ENCODE results near the gene ANKRD33B. TPM values are rescaled to one million over a fixed set of nuclear protein-coding genes. Genes with fewer than 3 reads are reported as not detected.
"Not testable (repeated sequence)": the region's sequence is repeated elsewhere in the genome, so short reads cannot be mapped to it uniquely, and the experiment has no call there.

The ANKRD33B gene
- total and polyA plus RNA-seq, 2 experiments from 2014 or later, result 2.9 to 15.4 TPM

DNA sequence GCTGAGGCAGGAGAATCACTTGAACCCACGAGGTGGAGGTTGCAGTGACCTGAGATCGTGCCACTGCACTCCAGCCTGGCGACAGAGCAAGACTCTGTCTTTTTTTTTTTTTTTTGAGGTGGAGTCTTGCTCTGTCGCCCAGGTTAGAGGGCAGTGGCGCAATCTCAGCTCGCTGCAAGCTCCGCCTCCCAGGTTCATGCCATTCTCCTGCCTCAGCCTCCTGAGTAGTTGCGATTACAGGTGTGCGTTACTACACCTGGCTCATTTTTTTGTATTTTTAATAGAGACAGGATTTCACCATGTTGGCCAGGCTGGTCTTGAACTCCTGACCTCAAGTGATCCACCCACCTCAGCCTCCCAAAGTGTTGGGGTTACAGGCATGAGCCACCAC is 42.8 kb downstream of the ANKRD33B start:
- H3K4me2 ChIP-seq, result peak overlapping the region; percentile 68; the same call in 1 of the 2 replicates
- not testable (repeated sequence) for H3K27ac Mint-ChIP-seq; H3K27ac ChIP-seq (ENCODE audit: low read depth)

DNA sequence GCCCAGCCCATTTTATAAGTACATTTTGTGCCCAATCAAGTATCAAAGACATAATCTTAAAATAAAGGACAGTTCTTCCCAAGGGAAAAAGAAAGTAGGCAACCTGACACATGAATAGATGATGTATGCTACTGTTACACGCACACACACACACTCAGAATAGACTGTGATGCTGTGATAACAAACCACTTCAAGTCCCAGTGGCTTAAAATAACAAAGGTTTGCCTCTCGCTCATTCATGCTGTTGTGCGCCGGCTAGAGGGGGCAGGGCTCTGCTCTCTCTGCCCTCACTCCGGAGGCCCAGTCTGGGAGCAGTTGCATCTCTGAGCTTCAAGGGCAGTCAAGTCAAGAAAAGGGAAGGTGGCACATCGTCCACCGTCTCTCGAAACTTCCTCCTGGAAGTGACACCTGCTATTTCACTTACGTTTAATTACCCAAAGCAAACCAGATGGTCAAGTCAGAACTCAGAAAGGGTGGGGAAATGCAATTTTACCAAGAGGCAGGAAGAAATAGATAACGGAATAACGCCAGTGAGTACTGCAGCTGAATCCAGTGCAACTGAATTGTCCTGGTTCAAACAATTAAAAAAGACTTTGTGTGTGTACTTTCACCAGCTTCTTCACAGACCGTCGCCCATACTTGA is 43.3 kb downstream of the ANKRD33B start:
- no peaks in the 10 kb centered on the region for H3K36me3 ChIP-seq (ENCODE audit: insufficient read depth)
- 0 out of 3 replicates have a peak overlapping the region, but pooled peaks have one; percentile 21 for H3K4me3 Mint-ChIP-seq
- 0 out of 2 replicates have a peak overlapping the region, but pooled peaks have one; percentile 12 for H3K27ac ChIP-seq (ENCODE audit: low read depth)
- TF ChIP-seq POLR2AphosphoS5 (IDR thresholded peaks at IDR 0.05; ENCODE audit: low read depth), result no peak
- no peak for TF ChIP-seq JUNB (IDR thresholded peaks at IDR 0.05; ENCODE audit: unreplicated experiment)
- TF ChIP-seq, protein P1, sequence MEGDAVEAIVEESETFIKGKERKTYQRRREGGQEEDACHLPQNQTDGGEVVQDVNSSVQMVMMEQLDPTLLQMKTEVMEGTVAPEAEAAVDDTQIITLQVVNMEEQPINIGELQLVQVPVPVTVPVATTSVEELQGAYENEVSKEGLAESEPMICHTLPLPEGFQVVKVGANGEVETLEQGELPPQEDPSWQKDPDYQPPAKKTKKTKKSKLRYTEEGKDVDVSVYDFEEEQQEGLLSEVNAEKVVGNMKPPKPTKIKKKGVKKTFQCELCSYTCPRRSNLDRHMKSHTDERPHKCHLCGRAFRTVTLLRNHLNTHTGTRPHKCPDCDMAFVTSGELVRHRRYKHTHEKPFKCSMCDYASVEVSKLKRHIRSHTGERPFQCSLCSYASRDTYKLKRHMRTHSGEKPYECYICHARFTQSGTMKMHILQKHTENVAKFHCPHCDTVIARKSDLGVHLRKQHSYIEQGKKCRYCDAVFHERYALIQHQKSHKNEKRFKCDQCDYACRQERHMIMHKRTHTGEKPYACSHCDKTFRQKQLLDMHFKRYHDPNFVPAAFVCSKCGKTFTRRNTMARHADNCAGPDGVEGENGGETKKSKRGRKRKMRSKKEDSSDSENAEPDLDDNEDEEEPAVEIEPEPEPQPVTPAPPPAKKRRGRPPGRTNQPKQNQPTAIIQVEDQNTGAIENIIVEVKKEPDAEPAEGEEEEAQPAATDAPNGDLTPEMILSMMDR (conservative IDR thresholded peaks at IDR 0.05; ENCODE audit: low read depth in 2 of 2), result no peak
- TF ChIP-seq CREB1 (CRISPR knock-in tag; IDR thresholded peaks at IDR 0.05; ENCODE audit: low read depth), result no peak
- TF ChIP-seq, protein P2, sequence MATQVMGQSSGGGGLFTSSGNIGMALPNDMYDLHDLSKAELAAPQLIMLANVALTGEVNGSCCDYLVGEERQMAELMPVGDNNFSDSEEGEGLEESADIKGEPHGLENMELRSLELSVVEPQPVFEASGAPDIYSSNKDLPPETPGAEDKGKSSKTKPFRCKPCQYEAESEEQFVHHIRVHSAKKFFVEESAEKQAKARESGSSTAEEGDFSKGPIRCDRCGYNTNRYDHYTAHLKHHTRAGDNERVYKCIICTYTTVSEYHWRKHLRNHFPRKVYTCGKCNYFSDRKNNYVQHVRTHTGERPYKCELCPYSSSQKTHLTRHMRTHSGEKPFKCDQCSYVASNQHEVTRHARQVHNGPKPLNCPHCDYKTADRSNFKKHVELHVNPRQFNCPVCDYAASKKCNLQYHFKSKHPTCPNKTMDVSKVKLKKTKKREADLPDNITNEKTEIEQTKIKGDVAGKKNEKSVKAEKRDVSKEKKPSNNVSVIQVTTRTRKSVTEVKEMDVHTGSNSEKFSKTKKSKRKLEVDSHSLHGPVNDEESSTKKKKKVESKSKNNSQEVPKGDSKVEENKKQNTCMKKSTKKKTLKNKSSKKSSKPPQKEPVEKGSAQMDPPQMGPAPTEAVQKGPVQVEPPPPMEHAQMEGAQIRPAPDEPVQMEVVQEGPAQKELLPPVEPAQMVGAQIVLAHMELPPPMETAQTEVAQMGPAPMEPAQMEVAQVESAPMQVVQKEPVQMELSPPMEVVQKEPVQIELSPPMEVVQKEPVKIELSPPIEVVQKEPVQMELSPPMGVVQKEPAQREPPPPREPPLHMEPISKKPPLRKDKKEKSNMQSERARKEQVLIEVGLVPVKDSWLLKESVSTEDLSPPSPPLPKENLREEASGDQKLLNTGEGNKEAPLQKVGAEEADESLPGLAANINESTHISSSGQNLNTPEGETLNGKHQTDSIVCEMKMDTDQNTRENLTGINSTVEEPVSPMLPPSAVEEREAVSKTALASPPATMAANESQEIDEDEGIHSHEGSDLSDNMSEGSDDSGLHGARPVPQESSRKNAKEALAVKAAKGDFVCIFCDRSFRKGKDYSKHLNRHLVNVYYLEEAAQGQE (IDR thresholded peaks at IDR 0.05; ENCODE audit: unreplicated experiment), result no peak
- TF ChIP-seq STAT1 (IDR thresholded peaks at IDR 0.05; ENCODE audit: unreplicated experiment), result no peak
- TF ChIP-seq EZH2 (IDR thresholded peaks at IDR 0.05; ENCODE audit: low read depth, unreplicated experiment), result no peak
- TF ChIP-seq EZH2phosphoT487 (IDR thresholded peaks at IDR 0.05; ENCODE audit: unreplicated experiment), result no peak
- no peak for TF ChIP-seq NANOG (IDR thresholded peaks at IDR 0.05; ENCODE audit: borderline replicate concordance)
- no peak for TF ChIP-seq ZNF114 (CRISPR knock-in tag; IDR thresholded peaks at IDR 0.05)
- TF ChIP-seq ZNF331 (CRISPR knock-in tag; IDR thresholded peaks at IDR 0.05; ENCODE audit: low read depth), result no peak

More for the DNA sequence above, 42.8 kb downstream of the ANKRD33B start:
- H3K4me3 ChIP-seq; H3F3A ChIP-seq (replicated peaks; ENCODE audit: low read depth); H3K9me3 Mint-ChIP-seq; DNase-seq (ENCODE audit: low spot score); H3K9me2 ChIP-seq (ENCODE audit: insufficient read depth); H3K36me3 Mint-ChIP-seq (ENCODE audit: low read depth); H3K36me3 ChIP-seq (ENCODE audit: insufficient read depth); H3K4me3 Mint-ChIP-seq; H2AFZ ChIP-seq; H3K27me3 Mint-ChIP-seq (ENCODE audit: insufficient read depth, low read depth, poor library complexity); H3K27me3 ChIP-seq (ENCODE audit: insufficient read depth); H3K79me2 ChIP-seq (replicated peaks; ENCODE audit: insufficient read depth); H4K20me1 ChIP-seq (replicated peaks; ENCODE audit: insufficient read depth): not testable (repeated sequence)
- peaks cover 12% of the 10 kb centered on the region for H3K4me1 ChIP-seq (ENCODE audit: insufficient read depth)
- ATAC-seq, result peak; percentile 8; the same call in 1 of the 3 replicates
- peaks cover 22% of the 10 kb centered on the region for H3K4me1 Mint-ChIP-seq

More for the DNA sequence above, 43.3 kb downstream of the ANKRD33B start:
- Histone ChIP-seq H3K9me2 (ENCODE audit: insufficient read depth) (no peaks in the 10 kb centered on the region), H3K4me3 (no peak overlapping the region), H3K4me2 (peak overlapping the region; percentile 68; the same call in 1 of the 2 replicates), H2AFZ (no peak overlapping the region), H3K4me1 (ENCODE audit: insufficient read depth) (peaks cover 15% of the 10 kb centered on the region), H3K27me3 (ENCODE audit: insufficient read depth) (no peaks in the 10 kb centered on the region), H4K20me1 (replicated peaks; ENCODE audit: insufficient read depth) (no peaks in the 10 kb centered on the region), H3F3A (replicated peaks; ENCODE audit: low read depth) (no peaks in the 10 kb centered on the region), H3K79me2 (replicated peaks; ENCODE audit: insufficient read depth) (no peaks in the 10 kb centered on the region)
- Mint-ChIP-seq H3K9me3 (no peaks in the 10 kb centered on the region), H3K27me3 (ENCODE audit: insufficient read depth, low read depth, poor library complexity) (peaks cover 2% of the 10 kb centered on the region), H3K4me1 (peaks cover 25% of the 10 kb centered on the region), H3K27ac (no peak overlapping the region), H3K36me3 (ENCODE audit: low read depth) (no peaks in the 10 kb centered on the region)
- DNase-seq (ENCODE audit: low spot score) (peak; percentile 75), ATAC-seq (peak; percentile 88)

Data from GM23338 (cell line).